Activated CD8-positive, alpha-beta T cell treated with anti-CD3 and anti-CD28 coated beads, Interleukin-2, amount 10 ng/mL, durations not matched to agents 7 days and 5 days (primary cell): ENCODE results near the gene STAMBP. TPM values are rescaled to one million over a fixed set of nuclear protein-coding genes. Genes with fewer than 3 reads are reported as not detected.
"Not testable (repeated sequence)": the region's sequence is repeated elsewhere in the genome, so short reads cannot be mapped to it uniquely, and the experiment has no call there.

Experiments
- ATAC-seq: fragments of 150-1000 bp; cut with Tn5 transposase; one replicate; pipeline ENCODE4 v1.10.0; 2021; ENCODE audit warnings: moderate library complexity
- CTCF ChIA-PET: fragments of 350-600 bp; sonication (Branson Sonifier 250); formaldehyde crosslinking; loops from one replicate; lab custom pipeline; 2021; ENCODE audit warnings: antibody characterized with exemption; lab: Charles Lee
- POLR2A ChIA-PET: fragments of 350-600 bp; sonication (Branson Sonifier 250); formaldehyde crosslinking; loops from one replicate; lab custom pipeline; 2021; ENCODE audit warnings: antibody characterized with exemption; lab: Charles Lee
- DNase-seq: peaks from one replicate; pipeline ENCODE4 v3.0.0-alpha.2; 2020
- H3K27ac Mint-ChIP-seq: one replicate; pipeline ENCODE4 v1.8.0; 2021; ENCODE audit warnings: mild to moderate bottlenecking, mixed read lengths
- H3K27me3 Mint-ChIP-seq: one replicate; pipeline ENCODE4 v1.8.0; 2021; ENCODE audit warnings: low read depth, mixed read lengths
- H3K36me3 Mint-ChIP-seq: one replicate; pipeline ENCODE4 v1.8.0; 2021; ENCODE audit warnings: low read depth, mixed read lengths
- H3K4me1 Mint-ChIP-seq: one replicate; pipeline ENCODE4 v1.8.0; 2021; ENCODE audit warnings: low read depth, mixed read lengths
- H3K4me3 Mint-ChIP-seq: one replicate; pipeline ENCODE4 v1.8.0; 2021; ENCODE audit warnings: mild to moderate bottlenecking, mixed read lengths
- H3K9me3 Mint-ChIP-seq: one replicate; pipeline ENCODE4 v1.8.0; 2022; ENCODE audit warnings: mixed read lengths; ENCODE audit not compliant: insufficient read depth
- total RNA-seq, 2 experiments: library from RNA; stranded (reverse); gene quantifications; one replicate each; pipeline ENCODE4 v1.2.3, GENCODE V29; 2021

The STAMBP gene
- total RNA-seq, 2 experiments from 2014 or later, result 33.6 to 34.9 TPM

- Mint-ChIP-seq H3K4me1 (peaks cover 54% of the 10 kb centered on the region), H3K9me3 (no peaks in the 10 kb centered on the region), H3K36me3 (no peaks in the 10 kb centered on the region), H3K27me3 (peaks cover 2% of the 10 kb centered on the region), H3K4me3 (no peak overlapping the region), H3K27ac (no peak overlapping the region)
- ATAC-seq (no peak), DNase-seq (no peak)
- CTCF ChIA-PET, result no interaction called here
- POLR2A ChIA-PET, result no interaction called here
These were observed 69.2 kb downstream of the STAMBP start for GRCh38 chr2:73897934-73898333.

- ChIA-PET CTCF (interaction anchor here (0.9 kb wide), 1 partner anchor 8 kb away, joined by 4 read pairs; no protein-coding TSS in a partner anchor), POLR2A (no interaction called here)
- no peak for DNase-seq
- peaks cover 38% of the 10 kb centered on the region for H3K4me1 Mint-ChIP-seq
- no peaks in the 10 kb centered on the region for H3K36me3 Mint-ChIP-seq
- no peak overlapping the region for H3K4me3 Mint-ChIP-seq
- H3K9me3 Mint-ChIP-seq, result no peaks in the 10 kb centered on the region
- ATAC-seq, result no peak
- no peak overlapping the region for H3K27ac Mint-ChIP-seq
- H3K27me3 Mint-ChIP-seq, result peaks cover 2% of the 10 kb centered on the region
These were observed 71.1 kb downstream of the STAMBP start for GRCh38 chr2:73899801-73900336.

- Mint-ChIP-seq H3K36me3 (no peaks in the 10 kb centered on the region), H3K4me3 (no peak overlapping the region), H3K4me1 (peaks cover 25% of the 10 kb centered on the region), H3K27ac (no peak overlapping the region), H3K27me3 (peaks cover 2% of the 10 kb centered on the region), H3K9me3 (no peaks in the 10 kb centered on the region)
- ATAC-seq (no peak), DNase-seq (no peak)
- ChIA-PET POLR2A (no interaction called here), CTCF (no interaction called here)
These were observed 72.4 kb downstream of the STAMBP start for GRCh38 chr2:73901143-73901542.

GRCh38 chr2:73902284-73902683 lies 73.5 kb downstream of the STAMBP start:
- ChIA-PET CTCF (interaction anchor here (0.6 to 1.6 kb wide), 4 partner anchors 10 to 249 kb away, joined by 3 to 5 read pairs (median 3); no protein-coding TSS in a partner anchor), POLR2A (no interaction called here)
- Mint-ChIP-seq H3K27ac (no peak overlapping the region), H3K9me3 (no peaks in the 10 kb centered on the region), H3K4me3 (no peak overlapping the region), H3K4me1 (peaks cover 14% of the 10 kb centered on the region), H3K27me3 (peaks cover 2% of the 10 kb centered on the region), H3K36me3 (no peaks in the 10 kb centered on the region)
- DNase-seq (no peak), ATAC-seq (no peak)

DNA sequence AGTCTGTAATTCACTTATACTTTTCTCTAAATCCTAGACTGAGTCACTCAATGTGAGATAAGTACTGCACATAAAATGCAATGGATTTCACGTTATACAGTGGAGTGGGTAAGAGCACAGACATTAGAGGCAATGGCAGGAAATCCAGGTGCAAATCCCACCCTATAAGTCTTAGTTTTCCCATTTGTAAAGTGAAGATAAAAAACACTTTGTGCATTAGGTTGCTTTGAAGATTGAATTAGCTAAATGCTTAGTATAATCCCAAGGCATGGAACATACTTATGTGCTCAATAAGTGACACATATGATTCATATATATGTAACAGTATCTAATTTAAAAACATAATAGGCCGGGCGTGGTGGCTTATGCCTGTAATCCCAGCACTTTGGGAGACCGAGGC lies 74.6 kb downstream of the STAMBP start:
- ATAC-seq (no peak), DNase-seq (no peak)
- H3K27ac Mint-ChIP-seq, result no peak overlapping the region
- H3K9me3 Mint-ChIP-seq, result no peaks in the 10 kb centered on the region
- H3K27me3 Mint-ChIP-seq, result peaks cover 2% of the 10 kb centered on the region
- ChIA-PET POLR2A (no interaction called here), CTCF (interaction anchor here (1.3 to 1.6 kb wide), 2 partner anchors 11 to 248 kb away, joined by 3 read pairs; no protein-coding TSS in a partner anchor)
- H3K4me3 Mint-ChIP-seq, result no peak overlapping the region
- H3K4me1 Mint-ChIP-seq, result peaks cover 15% of the 10 kb centered on the region
- H3K36me3 Mint-ChIP-seq, result no peaks in the 10 kb centered on the region

DNA sequence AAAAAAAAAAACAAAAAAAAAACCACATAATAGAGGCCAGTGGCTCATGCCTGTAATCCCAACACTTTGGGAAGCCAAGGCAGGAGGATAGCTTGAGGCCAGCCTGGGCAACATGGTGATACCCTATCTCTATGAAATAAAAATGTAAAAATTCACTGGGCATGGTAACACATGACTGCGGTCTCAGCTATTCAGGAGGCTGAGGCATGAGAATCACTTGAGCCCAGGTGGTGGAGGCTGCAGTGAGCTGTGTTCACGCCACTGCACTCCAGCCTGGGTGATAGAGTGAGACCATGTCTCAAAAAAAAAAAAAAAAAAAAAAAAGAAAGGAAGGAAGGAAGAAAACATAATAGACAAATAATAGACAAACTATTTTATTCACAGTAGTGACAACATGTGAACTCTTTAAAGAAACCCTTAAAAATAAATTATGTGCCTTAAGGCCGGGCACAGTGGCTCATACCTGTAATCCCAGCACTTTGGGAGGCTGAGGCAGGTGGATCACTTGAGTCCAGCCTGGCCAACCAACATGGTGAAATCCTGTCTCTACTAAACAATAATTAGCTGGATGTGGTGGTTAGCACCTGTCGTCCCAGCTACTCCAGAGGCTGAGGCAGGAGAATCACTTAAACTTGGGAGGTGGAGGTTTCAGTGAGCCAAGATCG lies 75.3 kb downstream of the STAMBP start:
- peaks cover 15% of the 10 kb centered on the region for H3K4me1 Mint-ChIP-seq
- CTCF ChIA-PET, result interaction anchor here (1.6 kb wide), 1 partner anchor 247 kb away, joined by 3 read pairs; no protein-coding TSS in a partner anchor
- H3K27ac Mint-ChIP-seq, H3K27me3 Mint-ChIP-seq, POLR2A ChIA-PET, H3K4me3 Mint-ChIP-seq, H3K9me3 Mint-ChIP-seq, ATAC-seq, H3K36me3 Mint-ChIP-seq: not testable (repeated sequence)
- DNase-seq, result peak; percentile 2

DNA sequence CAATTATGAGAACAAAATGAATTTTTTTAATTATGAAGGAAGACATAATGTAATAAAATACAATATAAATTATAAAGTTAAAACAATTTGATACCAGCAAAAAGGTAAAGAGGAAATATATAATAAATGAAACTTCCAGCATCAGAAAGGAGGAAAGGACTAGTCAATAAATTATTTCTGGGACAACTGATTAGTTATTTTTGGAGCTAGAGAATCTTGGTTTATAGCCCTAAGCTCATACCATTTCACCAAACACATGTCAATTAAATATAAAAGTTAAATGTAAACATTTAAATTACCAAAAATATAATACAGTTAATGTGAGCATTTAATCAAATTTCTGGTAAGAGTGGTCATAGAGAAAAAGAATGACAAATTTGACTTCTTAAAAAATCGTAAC lies 76.2 kb downstream of the STAMBP start:
- H3K9me3 Mint-ChIP-seq, result no peaks in the 10 kb centered on the region
- no peak overlapping the region for H3K27ac Mint-ChIP-seq
- no peak overlapping the region for H3K4me3 Mint-ChIP-seq
- H3K27me3 Mint-ChIP-seq, result peaks cover 2% of the 10 kb centered on the region
- DNase-seq (no peak), ATAC-seq (no peak)
- H3K36me3 Mint-ChIP-seq, result no peaks in the 10 kb centered on the region
- H3K4me1 Mint-ChIP-seq, result peaks cover 15% of the 10 kb centered on the region
- ChIA-PET POLR2A (no interaction called here), CTCF (interaction anchor here (0.7 kb wide), 1 partner anchor 242 kb away, joined by 3 read pairs; no protein-coding TSS in a partner anchor)

DNA sequence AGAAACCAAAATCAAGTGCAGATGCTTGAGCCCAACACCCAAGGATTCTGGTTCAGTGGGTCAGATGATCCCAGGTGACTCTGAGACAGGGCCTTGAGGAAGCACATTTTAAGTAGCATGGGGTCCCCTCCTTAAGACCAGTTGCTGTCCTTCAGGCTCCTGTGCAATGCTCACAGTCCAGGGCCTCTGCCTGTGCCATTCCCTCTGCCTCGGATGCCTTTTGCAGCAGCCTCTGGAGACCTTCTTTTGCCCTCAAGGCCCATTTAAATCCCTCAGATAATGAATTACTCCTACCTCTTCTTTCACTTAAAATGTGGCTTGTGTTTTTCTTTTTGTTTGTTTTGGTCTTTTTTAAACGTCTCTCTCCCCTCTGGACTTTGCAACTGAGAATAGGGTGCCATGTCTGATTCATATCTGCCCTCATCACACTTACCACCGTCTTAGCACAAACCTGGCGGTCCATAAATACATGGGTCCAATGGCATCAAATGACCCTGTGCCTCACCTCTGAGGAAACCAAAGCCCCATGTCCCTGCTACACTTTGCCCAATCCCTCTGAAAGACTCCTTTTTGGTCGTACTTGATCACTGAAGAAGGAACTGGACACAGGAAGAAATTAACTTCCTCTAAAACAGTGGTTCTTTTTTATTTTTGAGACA lies 78.2 kb downstream of the STAMBP start:
- Mint-ChIP-seq H3K36me3 (no peaks in the 10 kb centered on the region), H3K27me3 (no peaks in the 10 kb centered on the region), H3K4me3 (no peak overlapping the region), H3K27ac (no peak overlapping the region), H3K4me1 (peaks cover 11% of the 10 kb centered on the region), H3K9me3 (no peaks in the 10 kb centered on the region)
- DNase-seq (no peak), ATAC-seq (no peak)
- ChIA-PET CTCF (interaction anchor here (0.7 to 3.2 kb wide), 11 partner anchors 10 to 244 kb away, joined by 3 to 35 read pairs (median 7); partner anchors contain the start of gene STAMBP), POLR2A (interaction anchor here (1.0 kb wide), 1 partner anchor 11 kb away, joined by 5 read pairs; no protein-coding TSS in a partner anchor)

GRCh38 chr2:73907840-73908452 lies 79.2 kb downstream of the STAMBP start:
- DNase-seq (peak; percentile 73), ATAC-seq (peak; percentile 94)
- Mint-ChIP-seq H3K36me3 (no peaks in the 10 kb centered on the region), H3K9me3 (no peaks in the 10 kb centered on the region), H3K4me1 (peaks cover 8% of the 10 kb centered on the region), H3K4me3 (no peak overlapping the region), H3K27ac (peak overlapping the region; percentile 45), H3K27me3 (no peaks in the 10 kb centered on the region)
- CTCF ChIA-PET, result interaction anchor here (0.6 to 3.2 kb wide), 31 partner anchors 9 to 271 kb away, joined by 3 to 35 read pairs (median 4); partner anchors contain the start of genes BOLA3, MOB1A and STAMBP
- POLR2A ChIA-PET, result interaction anchor here (1.0 kb wide), 1 partner anchor 12 kb away, joined by 5 read pairs; no protein-coding TSS in a partner anchor

GRCh38 chr2:73908689-73909652 lies 80.2 kb downstream of the STAMBP start:
- ChIA-PET POLR2A (no interaction called here), CTCF (interaction anchor here (0.7 to 3.2 kb wide), 9 partner anchors 8 to 238 kb away, joined by 3 to 35 read pairs (median 5); partner anchors contain the start of gene STAMBP)
- Mint-ChIP-seq H3K36me3 (no peaks in the 10 kb centered on the region), H3K27ac (no peak overlapping the region), H3K4me1 (peaks cover 8% of the 10 kb centered on the region), H3K27me3 (no peaks in the 10 kb centered on the region), H3K9me3 (no peaks in the 10 kb centered on the region), H3K4me3 (no peak overlapping the region)
- ATAC-seq, result no peak
- no peak for DNase-seq
